D721Med (cell line): ENCODE measurements around the gene CLSTN2.

Experiments used
- DNase-seq: peaks from one replicate; pipeline ENCODE4 v3.0.0; 2011; ENCODE audit warnings: low spot score; ENCODE audit not compliant: insufficient read length
- FAIRE-seq: peaks from 2 replicates; lab custom pipeline; 2011; peaks lifted over from hg19 to GRCh38; lab: Jason Lieb, UNC
- CTCF ChIP-seq: IDR thresholded peaks from 2 replicates; pipeline ENCODE4 v1.5.1; 2012; ENCODE audit warnings: mild to moderate bottlenecking, control low read depth; ENCODE audit not compliant: insufficient read depth; ENCODE audit errors: missing control alignments

Gene CLSTN2

GRCh38 chr3:140323561-140323960, 388.6 kb downstream of the CLSTN2 start:
- FAIRE-seq, result no peak
- no peak for DNase-seq
- TF ChIP-seq CTCF, result no peak

DNA sequence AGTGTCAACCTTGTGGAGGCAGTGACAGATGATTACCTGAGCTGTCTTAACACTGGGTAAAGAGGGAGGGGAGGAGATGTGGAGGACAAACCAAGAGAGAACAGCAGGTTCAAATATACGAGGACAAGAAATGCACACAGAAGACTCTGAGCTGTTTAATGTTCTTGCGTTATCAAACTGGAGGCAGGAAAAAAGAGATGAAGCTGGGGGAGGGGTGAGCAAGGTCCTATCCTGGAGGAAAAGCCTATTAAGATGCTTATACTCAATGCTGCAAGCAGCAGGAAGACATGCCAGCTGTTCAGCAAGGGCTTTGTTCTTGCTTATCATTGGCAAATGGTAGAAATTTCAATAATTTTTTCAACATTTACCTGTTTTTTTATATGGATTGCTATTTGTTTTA, 397.1 kb downstream of the CLSTN2 start:
- FAIRE-seq (peak; percentile 29), DNase-seq (no peak)
- no peak for TF ChIP-seq CTCF

GRCh38 chr3:140334132-140334929, 399.3 kb downstream of the CLSTN2 start:
- DNase-seq (no peak), FAIRE-seq (no peak)
- no peak for TF ChIP-seq CTCF

DNA sequence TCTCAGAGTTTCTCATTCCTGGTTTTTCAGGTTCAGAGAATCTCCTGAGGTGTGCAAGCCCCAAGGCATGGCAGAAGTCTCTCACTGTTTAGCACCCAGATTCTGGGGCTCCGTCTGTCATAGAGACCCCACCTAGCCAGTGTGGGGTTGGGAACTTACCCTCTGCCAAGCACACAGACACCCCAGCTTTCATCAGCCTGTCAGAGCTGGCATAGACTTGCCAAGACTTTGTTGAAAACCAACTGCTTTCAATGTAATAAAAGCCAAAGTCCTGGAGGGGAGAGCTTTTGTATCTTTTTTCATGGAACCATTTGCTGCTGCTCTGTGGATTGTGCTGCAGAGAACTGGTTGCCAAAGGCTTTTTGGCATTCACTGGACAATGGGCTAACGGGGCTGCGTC, 401.5 kb downstream of the CLSTN2 start:
- no peak for DNase-seq
- no peak for TF ChIP-seq CTCF
- FAIRE-seq, result no peak

GRCh38 chr3:140338916-140339315, 403.9 kb downstream of the CLSTN2 start:
- DNase-seq (no peak), FAIRE-seq (no peak)
- no peak for TF ChIP-seq CTCF

DNA sequence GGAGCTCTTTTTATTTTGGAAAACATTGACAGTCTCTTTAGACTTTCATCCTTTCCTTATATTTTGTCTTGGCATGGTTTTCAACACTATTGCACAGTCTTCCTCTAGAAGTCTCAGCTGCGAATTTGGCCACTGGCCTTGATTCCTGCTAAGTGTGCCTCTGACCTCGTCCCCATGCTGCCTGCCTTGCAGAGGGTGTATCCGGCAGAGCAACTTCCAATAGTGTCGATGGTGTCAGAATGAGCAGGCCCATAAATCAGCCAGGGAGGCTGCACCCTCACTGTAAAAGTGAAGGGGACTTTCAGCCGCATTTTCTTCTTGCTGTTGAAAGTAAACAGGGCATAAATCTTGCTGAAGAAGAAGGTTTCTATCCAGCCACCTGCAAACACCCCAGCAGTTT, 406.2 kb downstream of the CLSTN2 start:
- DNase-seq (no peak), FAIRE-seq (no peak)
- TF ChIP-seq CTCF, result no peak

GRCh38 chr3:140341817-140342403, 406.9 kb downstream of the CLSTN2 start:
- FAIRE-seq (no peak), DNase-seq (no peak)
- TF ChIP-seq CTCF, result no peak
